GM18499 (cell line): ENCODE measurements around the gene SMG6.

Experiments
- ATAC-seq: cut with Tn5 transposase; IDR thresholded peaks from one replicate; pipeline ENCODE4 v1.9.1; 2021; ENCODE audit warnings: moderate number of reproducible peaks; ENCODE audit not compliant: insufficient read depth, unreplicated experiment

The SMG6 gene

GRCh38 chr17:2067048-2067561 is 236.5 kb downstream of the SMG6 start:
- no peak for ATAC-seq

GRCh38 chr17:2065949-2066400 is 237.6 kb downstream of the SMG6 start:
- ATAC-seq = no peak

- ATAC-seq = no peak
Measured at GRCh38 chr17:2064980-2065785, 238.4 kb downstream of the SMG6 start.

- ATAC-seq = no peak
Measured at GRCh38 chr17:2064520-2064971, 239.0 kb downstream of the SMG6 start.

GRCh38 chr17:2064147-2064489 is 239.5 kb downstream of the SMG6 start:
- ATAC-seq = no peak

GRCh38 chr17:2063261-2064146 is 240.1 kb downstream of the SMG6 start:
- no peak for ATAC-seq

- ATAC-seq = no peak
Measured at GRCh38 chr17:2062571-2063183, 240.9 kb downstream of the SMG6 start.

- no peak for ATAC-seq
Measured at GRCh38 chr17:2061441-2061958, 242.1 kb downstream of the SMG6 start.

GRCh38 chr17:2060681-2061440 is 242.7 kb downstream of the SMG6 start:
- no peak for ATAC-seq

GRCh38 chr17:2060385-2060658 is 243.3 kb downstream of the SMG6 start:
- no peak for ATAC-seq

GRCh38 chr17:2059547-2060384 is 243.8 kb downstream of the SMG6 start:
- no peak for ATAC-seq

GRCh38 chr17:2058586-2059546 is 244.7 kb downstream of the SMG6 start:
- no peak for ATAC-seq

- no peak for ATAC-seq
Measured at GRCh38 chr17:2057760-2058585, 245.6 kb downstream of the SMG6 start.

GRCh38 chr17:2057175-2057759 is 246.3 kb downstream of the SMG6 start:
- ATAC-seq = no peak

- no peak for ATAC-seq
Measured at GRCh38 chr17:2056206-2057174, 247.1 kb downstream of the SMG6 start.
